Measurements from ENCODE around the gene ATP6V0C. TPM values are rescaled to one million over a fixed set of nuclear protein-coding genes. Genes with fewer than 3 reads are reported as not detected.

ATP6V0C gene
- total RNA-seq, 2 experiments from 2014 or later, result 112 to 125 TPM

GRCh38 chr16:2487517-2487842 is 26.3 kb upstream of the ATP6V0C start:
- CTCF ChIA-PET, result interaction anchor here (1.2 kb wide), 1 partner anchor 26 kb away, joined by 4 read pairs; the partner anchor contains the start of gene ATP6V0C
- peaks cover 19% of the 10 kb centered on the region for H3K4me1 Mint-ChIP-seq
- no peak for DNase-seq
- POLR2A ChIA-PET, result interaction anchor here (1.9 kb wide), 1 partner anchor 58 kb away, joined by 5 read pairs; the partner anchor contains the start of gene CCNF
- no peaks in the 10 kb centered on the region for H3K27me3 Mint-ChIP-seq
- H3K36me3 Mint-ChIP-seq (ENCODE audit: low read depth), result no peaks in the 10 kb centered on the region
- H3K27ac Mint-ChIP-seq, result peak overlapping the region; percentile 46
- no peak overlapping the region for H3K4me3 Mint-ChIP-seq
- no peaks in the 10 kb centered on the region for H3K9me3 Mint-ChIP-seq

- Mint-ChIP-seq H3K4me1 (peaks cover 19% of the 10 kb centered on the region), H3K27me3 (no peaks in the 10 kb centered on the region), H3K36me3 (ENCODE audit: low read depth) (no peaks in the 10 kb centered on the region), H3K9me3 (no peaks in the 10 kb centered on the region), H3K4me3 (no peak overlapping the region), H3K27ac (no peak overlapping the region)
- no peak for DNase-seq
- CTCF ChIA-PET, result interaction anchor here (0.6 to 1.2 kb wide), 5 partner anchors 12 to 168 kb away, joined by 3 to 5 read pairs (median 4); partner anchors contain the start of gene ATP6V0C
- POLR2A ChIA-PET, result interaction anchor here (0.7 to 1.9 kb wide), 2 partner anchors 58 to 145 kb away, joined by 4 to 5 read pairs; partner anchors contain the start of gene CCNF
Observed at GRCh38 chr16:2487903-2488531, 25.7 kb upstream of the ATP6V0C start.

- no peak for DNase-seq
- Mint-ChIP-seq H3K27ac (no peak overlapping the region), H3K4me1 (peaks cover 19% of the 10 kb centered on the region), H3K36me3 (ENCODE audit: low read depth) (no peaks in the 10 kb centered on the region), H3K4me3 (no peak overlapping the region), H3K9me3 (no peaks in the 10 kb centered on the region), H3K27me3 (no peaks in the 10 kb centered on the region)
- ChIA-PET CTCF (interaction anchor here (0.6 kb wide), 1 partner anchor 471 kb away, joined by 4 read pairs; no protein-coding TSS in a partner anchor), POLR2A (no interaction called here)
Observed at GRCh38 chr16:2489581-2489980, 24.2 kb upstream of the ATP6V0C start.

- no peaks in the 10 kb centered on the region for H3K9me3 Mint-ChIP-seq
- peaks cover 19% of the 10 kb centered on the region for H3K4me1 Mint-ChIP-seq
- POLR2A ChIA-PET, result no interaction called here
- no peak overlapping the region for H3K4me3 Mint-ChIP-seq
- DNase-seq, result no peak
- H3K36me3 Mint-ChIP-seq (ENCODE audit: low read depth), result no peaks in the 10 kb centered on the region
- no peaks in the 10 kb centered on the region for H3K27me3 Mint-ChIP-seq
- no peak overlapping the region for H3K27ac Mint-ChIP-seq
- CTCF ChIA-PET, result interaction anchor here (1.5 kb wide), 1 partner anchor 11 kb away, joined by 3 read pairs; no protein-coding TSS in a partner anchor
Observed at GRCh38 chr16:2490190-2491105, 23.3 kb upstream of the ATP6V0C start.

GRCh38 chr16:2492292-2492691 is 21.5 kb upstream of the ATP6V0C start:
- no peak overlapping the region for H3K4me3 Mint-ChIP-seq
- no peaks in the 10 kb centered on the region for H3K27me3 Mint-ChIP-seq
- no peaks in the 10 kb centered on the region for H3K36me3 Mint-ChIP-seq (ENCODE audit: low read depth)
- ChIA-PET CTCF (interaction anchor here (1.5 kb wide), 1 partner anchor 9 kb away, joined by 3 read pairs; no protein-coding TSS in a partner anchor), POLR2A (no interaction called here)
- H3K9me3 Mint-ChIP-seq, result no peaks in the 10 kb centered on the region
- DNase-seq, result no peak
- peaks cover 7% of the 10 kb centered on the region for H3K4me1 Mint-ChIP-seq
- no peak overlapping the region for H3K27ac Mint-ChIP-seq

- CTCF ChIA-PET, result no interaction called here
Observed at GRCh38 chr16:2493605-2494004, 20.1 kb upstream of the ATP6V0C start.

GRCh38 chr16:2494616-2495015 is 19.1 kb upstream of the ATP6V0C start:
- Mint-ChIP-seq H3K27me3 (no peaks in the 10 kb centered on the region), H3K36me3 (ENCODE audit: low read depth) (peaks cover 2% of the 10 kb centered on the region), H3K9me3 (no peaks in the 10 kb centered on the region), H3K4me3 (no peak overlapping the region), H3K27ac (no peak overlapping the region), H3K4me1 (no peaks in the 10 kb centered on the region)
- DNase-seq, result no peak
- POLR2A ChIA-PET, result no interaction called here
- CTCF ChIA-PET, result no interaction called here

More at GRCh38 chr16:2493605-2494004, 20.1 kb upstream of the ATP6V0C start:
- POLR2A ChIA-PET, result no interaction called here
- Mint-ChIP-seq H3K4me1 (no peaks in the 10 kb centered on the region), H3K4me3 (no peak overlapping the region), H3K27ac (no peak overlapping the region), H3K9me3 (no peaks in the 10 kb centered on the region), H3K36me3 (ENCODE audit: low read depth) (peaks cover 2% of the 10 kb centered on the region), H3K27me3 (no peaks in the 10 kb centered on the region)
- no peak for DNase-seq

GRCh38 chr16:2495041-2495440 is 18.7 kb upstream of the ATP6V0C start:
- H3K27me3 Mint-ChIP-seq, result no peaks in the 10 kb centered on the region
- no peaks in the 10 kb centered on the region for H3K4me1 Mint-ChIP-seq
- no peak overlapping the region for H3K4me3 Mint-ChIP-seq
- no peak overlapping the region for H3K27ac Mint-ChIP-seq
- H3K9me3 Mint-ChIP-seq, result no peaks in the 10 kb centered on the region
- ChIA-PET CTCF (no interaction called here), POLR2A (no interaction called here)
- peaks cover 2% of the 10 kb centered on the region for H3K36me3 Mint-ChIP-seq (ENCODE audit: low read depth)
- no peak for DNase-seq

- Mint-ChIP-seq H3K4me3 (no peak overlapping the region), H3K4me1 (no peaks in the 10 kb centered on the region), H3K27ac (no peak overlapping the region), H3K27me3 (no peaks in the 10 kb centered on the region), H3K9me3 (no peaks in the 10 kb centered on the region), H3K36me3 (ENCODE audit: low read depth) (peaks cover 2% of the 10 kb centered on the region)
- ChIA-PET POLR2A (no interaction called here), CTCF (no interaction called here)
- no peak for DNase-seq
Observed at GRCh38 chr16:2496223-2497115, 17.3 kb upstream of the ATP6V0C start.

- ChIA-PET CTCF (no interaction called here), POLR2A (no interaction called here)
- Mint-ChIP-seq H3K36me3 (ENCODE audit: low read depth) (peaks cover 2% of the 10 kb centered on the region), H3K9me3 (no peaks in the 10 kb centered on the region), H3K4me1 (no peaks in the 10 kb centered on the region), H3K4me3 (no peak overlapping the region), H3K27ac (no peak overlapping the region), H3K27me3 (no peaks in the 10 kb centered on the region)
- no peak for DNase-seq
Observed at GRCh38 chr16:2497116-2497630, 16.6 kb upstream of the ATP6V0C start.

GRCh38 chr16:2497695-2498484 is 15.9 kb upstream of the ATP6V0C start:
- Mint-ChIP-seq H3K4me3 (no peak overlapping the region), H3K4me1 (no peaks in the 10 kb centered on the region), H3K27me3 (no peaks in the 10 kb centered on the region), H3K9me3 (no peaks in the 10 kb centered on the region), H3K36me3 (ENCODE audit: low read depth) (peaks cover 2% of the 10 kb centered on the region), H3K27ac (no peak overlapping the region)
- no peak for DNase-seq
- CTCF ChIA-PET, result no interaction called here
- POLR2A ChIA-PET, result no interaction called here

- Mint-ChIP-seq H3K36me3 (ENCODE audit: low read depth) (peaks cover 2% of the 10 kb centered on the region), H3K4me3 (no peak overlapping the region), H3K27ac (no peak overlapping the region), H3K9me3 (no peaks in the 10 kb centered on the region), H3K4me1 (no peaks in the 10 kb centered on the region), H3K27me3 (no peaks in the 10 kb centered on the region)
- no peak for DNase-seq
- ChIA-PET POLR2A (no interaction called here), CTCF (no interaction called here)
Observed at GRCh38 chr16:2498531-2499253, 15.1 kb upstream of the ATP6V0C start.
